GM23248 (cell line): Measurements from ENCODE around the gene E2F1. TPM values are rescaled to one million over a fixed set of nuclear protein-coding genes. Genes with fewer than 3 reads are reported as not detected.

ENCODE experiments used
- DNase-seq: peaks from one replicate; pipeline ENCODE4 v3.0.0-alpha.2; 2015
- H2AFZ ChIP-seq: fragments of 200-600 bp; sonication (generic); 2 replicates; pipeline ENCODE4 v1.6.1; 2016; ENCODE audit warnings: antibody characterized with exemption
- H3F3A ChIP-seq: fragments of 200-600 bp; sonication (generic); 2 replicates; pipeline ENCODE4 v1.6.1; 2016; ENCODE audit warnings: mild to moderate bottlenecking, antibody characterized with exemption, mixed run types; ENCODE audit not compliant: insufficient read depth
- H3K27ac ChIP-seq: fragments of 200-600 bp; sonication (generic); 2 replicates; pipeline ENCODE4 v1.5.1; 2016; ENCODE audit warnings: mild to moderate bottlenecking
- H3K27me3 ChIP-seq: fragments of 200-600 bp; sonication (generic); replicated peaks from 2 replicates; pipeline ENCODE4 v1.6.1; 2016; ENCODE audit warnings: mild to moderate bottlenecking; ENCODE audit not compliant: insufficient read depth
- H3K36me3 ChIP-seq: fragments of 200-600 bp; sonication (generic); 2 replicates; pipeline ENCODE4 v1.6.1; 2016; ENCODE audit warnings: low read depth, mild to moderate bottlenecking
- H3K4me1 ChIP-seq: fragments of 200-600 bp; sonication (generic); 2 replicates; pipeline ENCODE4 v1.6.1; 2016; ENCODE audit warnings: mild to moderate bottlenecking; ENCODE audit not compliant: insufficient read depth
- H3K4me2 ChIP-seq: fragments of 200-600 bp; sonication (generic); one replicate; pipeline ENCODE4 v1.6.1; 2016; ENCODE audit warnings: mild to moderate bottlenecking; ENCODE audit not compliant: unreplicated experiment
- H3K4me3 ChIP-seq: fragments of 200-600 bp; sonication (generic); 2 replicates; pipeline ENCODE4 v1.5.1; 2016; ENCODE audit warnings: mild to moderate bottlenecking
- H3K79me2 ChIP-seq: fragments of 200-600 bp; sonication (generic); 2 replicates; pipeline ENCODE4 v1.6.1; 2016; ENCODE audit warnings: mild to moderate bottlenecking; ENCODE audit not compliant: insufficient read depth
- H3K9ac ChIP-seq: fragments of 200-600 bp; sonication (generic); 2 replicates; pipeline ENCODE4 v1.6.1; 2016; ENCODE audit warnings: mild to moderate bottlenecking
- H3K9me2 ChIP-seq: fragments of 200-600 bp; sonication (generic); 2 replicates; pipeline ENCODE4 v1.6.1; 2016; ENCODE audit warnings: mixed run types, mild to moderate bottlenecking, moderate library complexity; ENCODE audit not compliant: insufficient read depth
- H3K9me3 ChIP-seq: fragments of 200-600 bp; sonication (generic); one replicate; pipeline ENCODE4 v1.6.1; 2017; ENCODE audit warnings: low read depth
- H4K20me1 ChIP-seq: fragments of 200-600 bp; sonication (generic); 2 replicates; pipeline ENCODE4 v1.6.0; 2016; ENCODE audit not compliant: insufficient read depth
- EZH2 ChIP-seq: fragments of 200-600 bp; sonication (generic); IDR thresholded peaks from 2 replicates; pipeline ENCODE4 v1.6.1; 2018; ENCODE audit warnings: antibody characterized with exemption, mild to moderate bottlenecking; ENCODE audit not compliant: insufficient read depth, poor library complexity, severe bottlenecking
- EZH2phosphoT487 ChIP-seq: fragments of 200-600 bp; sonication (generic); IDR thresholded peaks from 2 replicates; pipeline ENCODE4 v1.6.1; 2018; ENCODE audit warnings: antibody characterized with exemption, moderate library complexity, mild to moderate bottlenecking, low read depth; ENCODE audit not compliant: insufficient read depth
- WGBS, 2 experiments: methylation state at CpG; one replicate each; pipeline ENCODE4 v1.1.6; 2015 to 2017; ENCODE audit warnings: low lambda C conversion rate in 2 of 2, low coverage in 1 of 2; ENCODE audit errors: missing lambda C conversion rate in 2 of 2; 5-methylcytosine and 5-hydroxymethylcytosine counted together
- in situ Hi-C: fragments of 300-500 bp; cut with MboI; formaldehyde crosslinking; loops from 2 replicates; pipeline ENCODE4 v1.15.0; 2020
- polyA plus RNA-seq: library from polyadenylated mRNA; unstranded; fragments of >200 nt; fragmentation: Nextera tagmentation; extraction: Ambion mirVana; gene quantifications from 2 replicates; pipeline ENCODE4 v1.2.1, GENCODE V29; 2016
- total RNA-seq: library from RNA; depleted of rRNA; stranded (reverse); fragments of >200 nt; shearing (Covaris generic); gene quantifications from 2 replicates; pipeline ENCODE4 v1.2.3, GENCODE V29; 2014; rRNA removed

Gene E2F1, protein sequence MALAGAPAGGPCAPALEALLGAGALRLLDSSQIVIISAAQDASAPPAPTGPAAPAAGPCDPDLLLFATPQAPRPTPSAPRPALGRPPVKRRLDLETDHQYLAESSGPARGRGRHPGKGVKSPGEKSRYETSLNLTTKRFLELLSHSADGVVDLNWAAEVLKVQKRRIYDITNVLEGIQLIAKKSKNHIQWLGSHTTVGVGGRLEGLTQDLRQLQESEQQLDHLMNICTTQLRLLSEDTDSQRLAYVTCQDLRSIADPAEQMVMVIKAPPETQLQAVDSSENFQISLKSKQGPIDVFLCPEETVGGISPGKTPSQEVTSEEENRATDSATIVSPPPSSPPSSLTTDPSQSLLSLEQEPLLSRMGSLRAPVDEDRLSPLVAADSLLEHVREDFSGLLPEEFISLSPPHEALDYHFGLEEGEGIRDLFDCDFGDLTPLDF
- total RNA-seq (9.0 and 12.9 TPM in 2 replicates), polyA plus RNA-seq (4.3 and 4.9 TPM in 2 replicates)

DNA sequence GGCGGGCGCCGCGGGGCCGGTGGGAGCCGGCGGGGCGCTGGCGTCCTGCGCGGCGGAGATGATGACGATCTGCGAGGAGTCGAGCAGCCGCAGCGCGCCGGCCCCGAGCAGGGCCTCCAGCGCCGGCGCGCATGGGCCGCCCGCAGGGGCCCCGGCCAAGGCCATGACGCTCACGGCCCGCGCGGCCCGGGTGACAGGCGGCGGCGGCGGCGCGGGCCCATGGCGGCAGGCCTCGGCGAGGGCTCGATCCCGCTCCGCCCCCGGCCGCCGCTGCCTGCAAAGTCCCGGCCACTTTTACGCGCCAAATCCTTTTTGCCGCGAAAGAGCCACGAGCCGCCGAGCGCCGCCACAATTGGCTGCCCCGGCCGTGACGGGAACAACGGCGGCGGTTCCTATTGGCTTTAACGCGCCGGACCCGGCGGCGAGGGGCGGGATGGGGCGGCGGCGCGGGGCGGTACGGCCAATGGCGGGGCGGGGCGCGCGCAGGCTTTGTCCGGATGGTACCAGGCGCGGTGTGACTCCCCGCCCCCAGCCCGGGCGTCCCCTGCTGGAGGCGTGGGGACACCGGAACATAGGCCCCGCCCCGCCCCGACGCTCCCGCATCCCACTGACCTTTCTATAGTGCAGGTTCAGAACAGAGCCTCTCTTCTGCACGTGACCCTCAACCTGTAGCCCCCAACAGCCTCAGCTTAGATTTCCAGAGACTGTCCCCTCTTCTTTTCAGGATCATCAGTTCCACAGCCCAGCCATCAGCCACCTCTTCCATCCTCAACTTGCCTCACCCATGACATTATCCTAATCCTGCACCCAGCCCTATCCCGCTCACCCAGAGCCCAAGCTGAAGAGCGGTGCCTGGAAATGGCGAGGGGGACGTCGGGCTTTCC is at the start of gene E2F1:
Gene E2F1 (minus strand): TSS at position 286 of the 884 bp plus-strand sequence. CDS start 121 bp downstream, at position 165.
- Histone ChIP-seq H3F3A (no peaks in the 10 kb centered on the region; the same call in 1 of the 2 replicates), H3K9ac (peak within 1 kb of the TSS; percentile 66), H3K79me2 (peaks cover 22% of the 10 kb centered on the region), H4K20me1 (no peaks in the 10 kb centered on the region), H3K4me2 (peak within 1 kb of the TSS; percentile 62), H3K27ac (peak within 1 kb of the TSS; percentile 30; the same call in 1 of the 2 replicates), H3K9me2 (no peaks in the 10 kb centered on the region), H3K4me1 (peaks cover 8% of the 10 kb centered on the region), H3K4me3 (peak within 1 kb of the TSS; percentile 71), H3K9me3 (no peaks in the 10 kb centered on the region), H3K36me3 (no peaks in the 10 kb centered on the region), H2AFZ (peak within 1 kb of the TSS; percentile 84), H3K27me3 (no peaks in the 10 kb centered on the region)
- TF ChIP-seq EZH2phosphoT487 = no peak
- TF ChIP-seq EZH2 = no peak
- peak; percentile 98 for DNase-seq
- in situ Hi-C loops = no loop called here
- 8 to 9% methylated on average over 38 to 58 of the region's 101 CpGs for WGBS, 2 experiments

DNA sequence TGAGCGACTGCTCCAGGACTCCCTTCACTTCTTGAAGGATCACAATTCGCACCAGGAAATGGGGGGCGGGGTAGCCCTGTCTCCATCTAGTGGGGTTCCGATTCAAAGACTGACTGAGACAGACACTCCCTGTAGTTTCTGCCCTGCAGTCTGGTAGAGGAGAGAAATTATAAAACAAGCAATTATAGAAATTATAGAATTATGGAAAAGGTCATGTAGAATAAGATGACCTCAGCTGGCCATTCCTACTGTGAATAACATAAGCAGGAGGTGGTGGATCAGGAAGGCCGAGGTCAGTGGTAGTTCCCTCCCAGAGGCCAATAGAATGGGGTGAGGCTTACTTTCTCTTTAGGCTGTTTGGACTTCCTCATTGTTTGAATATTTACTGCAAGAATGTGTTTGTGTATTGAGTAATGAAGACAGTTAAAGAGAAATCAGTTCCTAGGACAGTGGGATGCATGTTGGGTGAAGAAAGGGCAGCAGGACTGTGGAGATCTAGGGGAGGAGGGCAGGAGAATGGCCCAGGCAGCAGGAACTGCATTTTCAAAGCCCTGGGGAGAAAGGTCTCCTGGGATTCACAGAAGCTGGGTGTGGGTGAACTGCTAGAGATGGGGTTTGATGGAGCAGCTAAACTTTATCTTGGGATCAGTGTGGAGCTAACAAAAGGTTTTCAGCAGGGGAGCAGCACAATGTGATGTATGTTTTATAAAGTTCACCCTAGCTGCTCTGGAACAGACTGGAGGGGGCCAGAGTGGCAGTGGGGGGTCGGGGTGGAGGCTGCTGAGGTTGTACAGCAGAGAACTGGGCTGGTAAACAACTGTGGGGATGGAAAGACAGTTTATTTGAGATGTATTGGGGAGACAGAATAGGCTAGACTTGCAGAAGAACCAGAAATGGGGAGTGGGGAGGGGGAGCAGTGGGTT is 47.7 kb upstream of the E2F1 start:
- Histone ChIP-seq H4K20me1 (no peaks in the 10 kb centered on the region), H3K4me3 (peak overlapping the region; percentile 13), H3K27ac (peak overlapping the region; percentile 54), H3K4me1 (peaks cover 16% of the 10 kb centered on the region), H3K36me3 (0 out of 2 replicates have a peak, but pooled peaks cover 4% of the 10 kb centered on the region), H3K4me2 (peak overlapping the region; percentile 70), H3K9me2 (no peaks in the 10 kb centered on the region), H3K9ac (peak overlapping the region; percentile 32), H3F3A (0 out of 2 replicates have a peak, but pooled peaks cover 4% of the 10 kb centered on the region), H3K9me3 (no peaks in the 10 kb centered on the region), H2AFZ (peak overlapping the region; percentile 69), H3K27me3 (no peaks in the 10 kb centered on the region), H3K79me2 (peaks cover 20% of the 10 kb centered on the region)
- no peak for TF ChIP-seq EZH2
- TF ChIP-seq EZH2phosphoT487 = no peak
- in situ Hi-C loops = no loop called here
- WGBS, 2 experiments = 69 to 75% methylated on average over 6 of the region's 6 CpGs
- DNase-seq = peak; percentile 84

DNA sequence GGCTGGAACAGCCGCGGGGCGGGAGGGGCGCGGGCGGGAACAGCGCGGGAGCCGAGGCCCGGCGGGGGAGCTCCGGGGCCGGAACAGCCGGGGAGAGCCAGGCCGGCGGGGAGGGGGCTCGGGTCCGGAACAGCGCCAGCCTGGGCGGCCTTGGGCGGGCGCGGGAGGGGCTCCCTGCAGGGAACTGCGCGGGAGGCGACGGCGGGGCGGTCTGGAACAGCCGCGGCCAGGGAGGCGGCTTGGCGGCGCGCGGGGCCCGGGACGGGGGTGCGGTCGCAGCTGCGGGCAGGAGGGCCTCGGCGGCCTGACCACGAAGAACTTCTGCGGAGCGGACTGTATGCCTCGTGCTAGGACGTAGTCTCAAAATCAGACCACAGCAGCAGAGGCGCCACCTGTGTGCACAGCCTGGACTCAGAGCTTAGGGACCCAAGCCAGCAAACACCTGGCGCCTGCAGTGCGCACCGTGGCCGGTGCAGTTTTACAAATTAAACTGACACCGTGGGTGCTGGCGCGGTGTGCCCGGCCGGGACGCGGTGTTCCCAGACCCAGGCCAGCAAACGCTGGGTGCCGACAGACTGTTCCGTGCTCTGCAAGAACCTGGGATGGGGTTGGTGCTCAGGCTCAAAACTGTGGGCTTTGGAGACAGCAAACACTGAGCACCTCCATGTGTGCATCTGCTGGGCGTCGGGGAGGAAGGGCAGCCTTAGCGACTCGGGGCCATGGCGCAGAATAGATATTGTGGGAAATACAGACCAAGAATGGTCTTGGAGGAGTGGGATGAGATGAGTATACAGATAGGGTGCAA is 46.2 kb upstream of the E2F1 start:
- H3K36me3 ChIP-seq = 0 out of 2 replicates have a peak, but pooled peaks cover 4% of the 10 kb centered on the region
- in situ Hi-C loops = no loop called here
- H3K4me1 ChIP-seq = peaks cover 16% of the 10 kb centered on the region
- 3 to 7% methylated on average over 21 to 59 of the region's 68 CpGs for WGBS, 2 experiments
- peak overlapping the region; percentile 82 for H3K9ac ChIP-seq
- peak; percentile 84 for DNase-seq
- 0 out of 2 replicates have a peak, but pooled peaks cover 4% of the 10 kb centered on the region for H3F3A ChIP-seq
- peak overlapping the region; percentile 91 for H3K4me2 ChIP-seq
- H3K9me2 ChIP-seq = no peaks in the 10 kb centered on the region
- peak overlapping the region; percentile 81 for H3K4me3 ChIP-seq
- peak overlapping the region; percentile 54 for H3K27ac ChIP-seq
- peak overlapping the region; percentile 73 for H2AFZ ChIP-seq
- no peaks in the 10 kb centered on the region for H4K20me1 ChIP-seq
- peaks cover 20% of the 10 kb centered on the region for H3K79me2 ChIP-seq
- TF ChIP-seq EZH2 = no peak
- H3K9me3 ChIP-seq = no peaks in the 10 kb centered on the region
- H3K27me3 ChIP-seq = no peaks in the 10 kb centered on the region
